H9 (cell line): ENCODE results near the gene NUP58. TPM values are rescaled to one million over a fixed set of nuclear protein-coding genes. Genes with fewer than 3 reads are reported as not detected.

Experiments used
- DNase-seq: peaks from one replicate; pipeline ENCODE4 v3.0.0-alpha.2; 2017
- H2AFZ ChIP-seq: one replicate; pipeline ENCODE4 v1.6.1; 2013; ENCODE audit warnings: mild to moderate bottlenecking, low read length, control low read depth, moderate library complexity
- H2AK5ac ChIP-seq: 2 replicates; pipeline ENCODE4 v1.6.1; 2013; ENCODE audit warnings: low read length, control low read depth, mixed read lengths; ENCODE audit not compliant: insufficient read length
- H2BK120ac ChIP-seq: one replicate; pipeline ENCODE4 v1.6.1; 2013; ENCODE audit warnings: low read depth, mild to moderate bottlenecking, low read length, control low read depth, inconsistent platforms; ENCODE audit not compliant: poor library complexity, severe bottlenecking
- H2BK12ac ChIP-seq: 2 replicates; pipeline ENCODE4 v1.6.1; 2013; ENCODE audit warnings: low read length, control low read depth, mixed read lengths, low read depth; ENCODE audit not compliant: insufficient read length
- H2BK15ac ChIP-seq: 2 replicates; pipeline ENCODE4 v1.6.1; 2013; ENCODE audit warnings: low read depth, low read length, control low read depth
- H2BK20ac ChIP-seq: one replicate; pipeline ENCODE4 v1.6.1; 2013; ENCODE audit warnings: low read depth, mild to moderate bottlenecking, low read length, control low read depth, inconsistent platforms; ENCODE audit not compliant: poor library complexity, severe bottlenecking
- H2BK5ac ChIP-seq: 2 replicates; pipeline ENCODE4 v1.6.1; 2013; ENCODE audit warnings: low read length, control low read depth, mixed read lengths; ENCODE audit not compliant: insufficient read length
- H3K14ac ChIP-seq: 2 replicates; pipeline ENCODE4 v1.6.1; 2013; ENCODE audit warnings: low read length, control low read depth; ENCODE audit not compliant: insufficient read depth
- H3K18ac ChIP-seq: 2 replicates; pipeline ENCODE4 v1.6.1; 2013; ENCODE audit warnings: low read depth, mild to moderate bottlenecking, mixed read lengths, low read length, control low read depth; ENCODE audit not compliant: insufficient read length
- H3K23ac ChIP-seq: 2 replicates; pipeline ENCODE4 v1.6.1; 2013; ENCODE audit warnings: low read length, control low read depth, mixed read lengths, low read depth; ENCODE audit not compliant: insufficient read length
- H3K23me2 ChIP-seq: 2 replicates; pipeline ENCODE4 v1.6.1; 2013; ENCODE audit warnings: low read depth, mild to moderate bottlenecking, mixed read lengths, low read length, control low read depth; ENCODE audit not compliant: insufficient read length, poor library complexity, severe bottlenecking
- H3K27ac ChIP-seq: 2 replicates; pipeline ENCODE4 v1.5.1; 2013; ENCODE audit warnings: low read length, control low read depth, mixed read lengths, low read depth; ENCODE audit not compliant: insufficient read length
- H3K27me3 ChIP-seq: 2 replicates; pipeline ENCODE4 v1.6.1; 2013; ENCODE audit warnings: low read length, control low read depth, inconsistent platforms; ENCODE audit not compliant: insufficient read depth
- H3K4ac ChIP-seq: 2 replicates; pipeline ENCODE4 v1.6.1; 2013; ENCODE audit warnings: low read depth, mild to moderate bottlenecking, control low read depth, inconsistent platforms, low read length, moderate library complexity
- H3K4me1 ChIP-seq: 2 replicates; pipeline ENCODE4 v1.6.1; 2013; ENCODE audit warnings: low read length, control low read depth, inconsistent platforms; ENCODE audit not compliant: insufficient read depth
- H3K4me2 ChIP-seq: 2 replicates; pipeline ENCODE4 v1.6.1; 2013; ENCODE audit warnings: low read length, control low read depth, mixed read lengths; ENCODE audit not compliant: insufficient read length, insufficient read depth
- H3K56ac ChIP-seq: 2 replicates; pipeline ENCODE4 v1.6.1; 2013; ENCODE audit warnings: low read depth, mild to moderate bottlenecking, mixed read lengths, low read length, control low read depth; ENCODE audit not compliant: insufficient read length
- H3K79me1 ChIP-seq: 2 replicates; pipeline ENCODE4 v1.6.1; 2013; ENCODE audit warnings: low read depth, mild to moderate bottlenecking, moderate library complexity, low read length, control low read depth, inconsistent platforms; ENCODE audit not compliant: insufficient read depth, poor library complexity, severe bottlenecking
- H3K79me2 ChIP-seq: 2 replicates; pipeline ENCODE4 v1.6.1; 2013; ENCODE audit warnings: low read length, control low read depth, inconsistent platforms; ENCODE audit not compliant: insufficient read depth
- H3K9ac ChIP-seq: 2 replicates; pipeline ENCODE4 v1.6.1; 2013; ENCODE audit warnings: low read length, control low read depth, mixed read lengths; ENCODE audit not compliant: insufficient read length; ENCODE audit errors: extremely low read depth
- H3K9me3 ChIP-seq: one replicate; pipeline ENCODE4 v1.6.1; 2013; ENCODE audit warnings: low read depth, low read length, inconsistent platforms; ENCODE audit not compliant: control insufficient read depth
- H3T11ph ChIP-seq: one replicate; pipeline ENCODE4 v1.6.1; 2013; ENCODE audit warnings: mild to moderate bottlenecking, low read length, control low read depth, inconsistent platforms
- H4K20me1 ChIP-seq: one replicate; pipeline ENCODE4 v1.6.1; 2013; ENCODE audit not compliant: control insufficient read depth, insufficient read length, insufficient read depth
- H4K5ac ChIP-seq: 2 replicates; pipeline ENCODE4 v1.6.1; 2013; ENCODE audit warnings: low read depth, mild to moderate bottlenecking, mixed read lengths, low read length, control low read depth; ENCODE audit not compliant: insufficient read length
- H4K8ac ChIP-seq: replicated peaks from 2 replicates; pipeline ENCODE4 v1.6.1; 2013; ENCODE audit warnings: low read length, control low read depth, mixed read lengths, low read depth; ENCODE audit not compliant: insufficient read length
- H4K91ac ChIP-seq: 2 replicates; pipeline ENCODE4 v1.6.1; 2013; ENCODE audit warnings: low read depth, mild to moderate bottlenecking, moderate library complexity, mixed read lengths, low read length, control low read depth; ENCODE audit not compliant: insufficient read length
- H3K27ac Mint-ChIP-seq, 3 experiments: 2 replicates in 2 of 3; 3 replicates in 1 of 3; pipeline ENCODE4 v1.8.0; 2020 to 2021; ENCODE audit warnings: mixed read lengths in 3 of 3, mild to moderate bottlenecking in 1 of 3, moderate library complexity in 1 of 3
- H3K27me3 Mint-ChIP-seq: 2 replicates; pipeline ENCODE4 v1.8.0; 2021; ENCODE audit warnings: low read depth, mild to moderate bottlenecking, moderate library complexity, mixed read lengths
- H3K36me3 Mint-ChIP-seq, 3 experiments: 2 replicates in 2 of 3; 3 replicates in 1 of 3; pipeline ENCODE4 v1.8.0; 2020 to 2021; ENCODE audit warnings: low read depth in 3 of 3, mixed read lengths in 3 of 3; ENCODE audit not compliant: insufficient read depth in 1 of 3
- H3K4me1 Mint-ChIP-seq, 2 experiments: 2 replicates each; pipeline ENCODE4 v1.8.0; 2020; ENCODE audit warnings: mixed read lengths in 2 of 2
- H3K4me3 Mint-ChIP-seq, 2 experiments: 2 replicates in 1 of 2; 3 replicates in 1 of 2; pipeline ENCODE4 v1.8.0; 2020 to 2021; ENCODE audit warnings: mild to moderate bottlenecking in 2 of 2, mixed read lengths in 2 of 2, moderate library complexity in 1 of 2
- H3K9me3 Mint-ChIP-seq, 2 experiments: 2 replicates in 1 of 2; 3 replicates in 1 of 2; pipeline ENCODE4 v1.8.0; 2020; ENCODE audit warnings: mild to moderate bottlenecking in 2 of 2, mixed read lengths in 2 of 2, moderate library complexity in 1 of 2
- CTCF ChIP-seq: fragments of 200-600 bp; sonication (generic); conservative IDR thresholded peaks from 3 replicates; pipeline ENCODE4 v1.8.0; 2021; ENCODE audit warnings: antibody characterized with exemption, mild to moderate bottlenecking
- WGBS: extraction: QIAGEN DNeasy Blood & Tissue Kit; methylation state at CpG from one replicate; pipeline ENCODE4 v1.1.7; 2013; ENCODE audit warnings: missing lambda C conversion rate, low lambda C conversion rate, mixed read lengths; ENCODE audit not compliant: insufficient read length; ENCODE audit errors: extremely low coverage; 5-methylcytosine and 5-hydroxymethylcytosine counted together
- total RNA-seq: library from RNA; stranded (reverse); gene quantifications from 2 replicates; pipeline ENCODE4 v1.2.1, GENCODE V29; 2021

NUP58 gene
- total RNA-seq, 1 experiment from 2014 or later = 77.6 TPM

DNA sequence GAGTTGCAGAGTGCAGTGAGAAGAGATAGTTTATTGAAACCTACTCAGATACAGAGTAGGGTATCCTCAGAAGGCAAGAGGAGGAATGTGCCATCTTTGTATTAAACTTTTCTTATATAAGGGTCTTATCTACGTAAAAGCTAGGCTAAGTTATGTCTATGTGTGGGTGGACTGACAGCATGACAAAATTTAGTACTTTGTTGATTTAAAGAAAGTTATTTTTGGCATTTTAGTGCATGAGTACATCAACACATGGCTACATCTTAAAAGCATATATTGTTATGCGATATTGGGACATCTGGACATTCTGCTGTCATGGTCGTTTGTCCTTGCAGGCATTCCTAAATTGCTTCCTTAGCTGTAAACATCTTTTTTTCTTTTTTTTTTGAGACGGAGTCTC lies 51.4 kb downstream of the NUP58 start:
- H3K4me3 Mint-ChIP-seq = no peak overlapping the region
- H4K5ac ChIP-seq = no peak overlapping the region
- H3K4me2 ChIP-seq = no peak overlapping the region
- H3K27me3 Mint-ChIP-seq = no peaks in the 10 kb centered on the region
- H3K14ac ChIP-seq = no peak overlapping the region
- H2AK5ac ChIP-seq = no peak overlapping the region
- no peaks in the 10 kb centered on the region for H3K27me3 ChIP-seq
- no CpG with 5 or more reads among the region's 4 CpGs for WGBS
- 0 out of 2 replicates have a peak, but pooled peaks cover 4% of the 10 kb centered on the region for H3K4me1 ChIP-seq
- H4K8ac ChIP-seq = no peak overlapping the region
- no peak overlapping the region for H4K91ac ChIP-seq
- no peaks in the 10 kb centered on the region; a peak in 1 of 7 replicates for H3K36me3 Mint-ChIP-seq
- H2BK5ac ChIP-seq = no peak overlapping the region
- no peak overlapping the region; a peak in 1 of 7 replicates for H3K27ac Mint-ChIP-seq
- no peak overlapping the region for H2AFZ ChIP-seq
- no peaks in the 10 kb centered on the region for H3K9me3 Mint-ChIP-seq
- no peaks in the 10 kb centered on the region for H3K9me3 ChIP-seq
- no peak overlapping the region for H2BK12ac ChIP-seq
- H3K79me2 ChIP-seq = no peaks in the 10 kb centered on the region
- no peak overlapping the region for H3K9ac ChIP-seq
- no peak overlapping the region for H3T11ph ChIP-seq
- H3K56ac ChIP-seq = no peak overlapping the region
- no peak overlapping the region for H2BK20ac ChIP-seq
- DNase-seq = no peak
- no peaks in the 10 kb centered on the region for H3K23me2 ChIP-seq
- H3K27ac ChIP-seq = no peak overlapping the region
- no peak overlapping the region for H3K23ac ChIP-seq
- no peak overlapping the region for H2BK15ac ChIP-seq
- H3K18ac ChIP-seq = no peak overlapping the region
- no peak for TF ChIP-seq CTCF
- no peak overlapping the region for H2BK120ac ChIP-seq
- H4K20me1 ChIP-seq = no peaks in the 10 kb centered on the region
- no peaks in the 10 kb centered on the region for H3K79me1 ChIP-seq
- H3K4me1 Mint-ChIP-seq = peaks cover 3 to 4% of the 10 kb centered on the region in 2 experiments
- no peak overlapping the region for H3K4ac ChIP-seq
